ENCODE measurements around the gene SFXN3.

Gene SFXN3

GRCh38 chr10:101031128-101031795, at the start of gene SFXN3, which contains the start of gene PDZD7:
Gene SFXN3 (plus strand): TSS chr10:101031234. CDS start chr10:101034695, 3,461 bp downstream.
Gene PDZD7 (minus strand): TSS chr10:101031129. CDS start chr10:101030219, 910 bp downstream.
- peak; percentile 96 for DNase-seq

- DNase-seq, result no peak
Measured at GRCh38 chr10:100982916-100983830, 47.9 kb upstream of the SFXN3 start.

- DNase-seq, result no peak
Measured at GRCh38 chr10:100983868-100984671, 47.0 kb upstream of the SFXN3 start.

GRCh38 chr10:100984672-100985177, 46.3 kb upstream of the SFXN3 start:
- no peak for DNase-seq

- no peak for DNase-seq
Measured at GRCh38 chr10:100985336-100985735, 45.7 kb upstream of the SFXN3 start.

- DNase-seq, result no peak
Measured at GRCh38 chr10:100986623-100986951, 44.4 kb upstream of the SFXN3 start.

GRCh38 chr10:100986952-100987684, 43.9 kb upstream of the SFXN3 start, which contains the start of the genes MRPL43 and TWNK:
Gene MRPL43 (minus strand): TSS chr10:100987497. CDS start chr10:100987443, 54 bp downstream.
Gene TWNK (plus strand): TSS chr10:100987543. CDS start chr10:100988211, 668 bp downstream.
- peak; percentile 95 for DNase-seq

- DNase-seq, result no peak
Measured at GRCh38 chr10:100987685-100988049, 43.4 kb upstream of the SFXN3 start.

- no peak for DNase-seq
Measured at GRCh38 chr10:100988166-100988565, 42.9 kb upstream of the SFXN3 start.

GRCh38 chr10:100989088-100989487, 41.9 kb upstream of the SFXN3 start:
- no peak for DNase-seq

- peak; percentile 82 for DNase-seq
Measured at GRCh38 chr10:100993986-100994708, 36.9 kb upstream of the SFXN3 start.

GRCh38 chr10:100995181-100995580, 35.9 kb upstream of the SFXN3 start:
- peak; percentile 70 for DNase-seq

GRCh38 chr10:100996678-100997359, 34.2 kb upstream of the SFXN3 start:
- DNase-seq, result peak; percentile 79

GRCh38 chr10:100997360-100998182, 33.5 kb upstream of the SFXN3 start:
- DNase-seq, result no peak

GRCh38 chr10:100998183-100998990, 32.6 kb upstream of the SFXN3 start:
- DNase-seq, result peak; percentile 97

GRCh38 chr10:100998991-100999741, 31.9 kb upstream of the SFXN3 start:
- DNase-seq, result peak; percentile 94

- DNase-seq, result no peak
Measured at GRCh38 chr10:100999742-101000126, 31.3 kb upstream of the SFXN3 start, which contains the start of gene LZTS2. Gene LZTS2 (plus strand): TSS chr10:100999808. CDS start chr10:101002539, 2,731 bp downstream.

All from eye (tissue), 1 donor.